Astrocyte of the spinal cord (primary cell): ENCODE data around the gene TNFAIP8L1.

Experiments used
- DNase-seq: peaks from one replicate; pipeline ENCODE4 v3.0.0; 2011; ENCODE audit warnings: low read depth, low spot score
- H3K4me3 ChIP-seq: 2 replicates; pipeline ENCODE4 v1.5.1; 2011; ENCODE audit warnings: low read depth, mild to moderate bottlenecking, low read length, moderate library complexity
- in situ Hi-C: cut with HindIII; loops from 2 replicates; pipeline ENCODE4 v1.10.0; 2017; ENCODE audit warnings: low sequenced_read_pairs
- TF ChIP-seq, protein P1 (sequence below): IDR thresholded peaks from 2 replicates; pipeline ENCODE4 v1.5.1; 2012; ENCODE audit warnings: low read depth, mild to moderate bottlenecking, low read length, inconsistent platforms

TNFAIP8L1 gene

DNA sequence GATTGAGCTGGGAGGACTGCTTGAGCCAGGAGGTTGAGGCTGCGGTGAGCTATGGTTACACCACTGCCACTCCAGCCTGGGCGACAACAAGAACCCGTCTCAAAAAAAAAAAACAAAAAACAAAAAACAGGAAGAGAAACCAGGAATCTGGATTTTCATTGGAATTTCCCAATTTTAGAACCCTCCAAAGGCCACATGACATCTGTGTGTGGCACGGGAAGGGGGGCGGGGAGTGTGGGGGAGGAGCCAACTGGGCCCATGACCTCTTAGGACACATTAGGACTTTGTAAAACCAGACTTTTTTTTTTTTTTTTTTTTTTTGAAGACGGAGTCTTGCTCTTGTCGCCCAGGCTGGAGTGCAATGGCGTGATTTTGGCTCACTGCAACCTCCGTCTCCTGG, 52.1 kb downstream of the TNFAIP8L1 start:
- TF ChIP-seq, protein P1, sequence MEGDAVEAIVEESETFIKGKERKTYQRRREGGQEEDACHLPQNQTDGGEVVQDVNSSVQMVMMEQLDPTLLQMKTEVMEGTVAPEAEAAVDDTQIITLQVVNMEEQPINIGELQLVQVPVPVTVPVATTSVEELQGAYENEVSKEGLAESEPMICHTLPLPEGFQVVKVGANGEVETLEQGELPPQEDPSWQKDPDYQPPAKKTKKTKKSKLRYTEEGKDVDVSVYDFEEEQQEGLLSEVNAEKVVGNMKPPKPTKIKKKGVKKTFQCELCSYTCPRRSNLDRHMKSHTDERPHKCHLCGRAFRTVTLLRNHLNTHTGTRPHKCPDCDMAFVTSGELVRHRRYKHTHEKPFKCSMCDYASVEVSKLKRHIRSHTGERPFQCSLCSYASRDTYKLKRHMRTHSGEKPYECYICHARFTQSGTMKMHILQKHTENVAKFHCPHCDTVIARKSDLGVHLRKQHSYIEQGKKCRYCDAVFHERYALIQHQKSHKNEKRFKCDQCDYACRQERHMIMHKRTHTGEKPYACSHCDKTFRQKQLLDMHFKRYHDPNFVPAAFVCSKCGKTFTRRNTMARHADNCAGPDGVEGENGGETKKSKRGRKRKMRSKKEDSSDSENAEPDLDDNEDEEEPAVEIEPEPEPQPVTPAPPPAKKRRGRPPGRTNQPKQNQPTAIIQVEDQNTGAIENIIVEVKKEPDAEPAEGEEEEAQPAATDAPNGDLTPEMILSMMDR, result no peak
- in situ Hi-C loops, result no loop called here
- DNase-seq, result no peak
- H3K4me3 ChIP-seq, result no peak overlapping the region

- TF ChIP-seq, protein P1, result no peak
- in situ Hi-C loops, result no loop called here
- no peak overlapping the region for H3K4me3 ChIP-seq
- DNase-seq, result no peak
Observed at GRCh38 chr19:4692251-4693077, 53.1 kb downstream of the TNFAIP8L1 start.

DNA sequence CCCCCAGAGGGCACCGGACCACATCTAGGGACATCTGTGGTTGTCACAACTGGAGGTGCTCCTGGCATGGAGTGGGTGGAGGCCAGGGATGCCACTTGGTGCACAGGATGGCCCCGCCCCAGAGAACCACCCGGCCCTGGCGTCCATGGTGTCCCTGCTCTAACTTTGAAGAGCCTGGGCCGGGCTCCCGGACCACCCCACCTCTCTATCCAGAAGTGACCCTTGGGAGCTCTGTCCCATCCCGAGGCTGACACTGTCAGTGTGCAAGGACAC, 53.7 kb downstream of the TNFAIP8L1 start:
- DNase-seq, result no peak
- TF ChIP-seq, protein P1, result no peak
- in situ Hi-C loops, result no loop called here
- no peak overlapping the region for H3K4me3 ChIP-seq

DNA sequence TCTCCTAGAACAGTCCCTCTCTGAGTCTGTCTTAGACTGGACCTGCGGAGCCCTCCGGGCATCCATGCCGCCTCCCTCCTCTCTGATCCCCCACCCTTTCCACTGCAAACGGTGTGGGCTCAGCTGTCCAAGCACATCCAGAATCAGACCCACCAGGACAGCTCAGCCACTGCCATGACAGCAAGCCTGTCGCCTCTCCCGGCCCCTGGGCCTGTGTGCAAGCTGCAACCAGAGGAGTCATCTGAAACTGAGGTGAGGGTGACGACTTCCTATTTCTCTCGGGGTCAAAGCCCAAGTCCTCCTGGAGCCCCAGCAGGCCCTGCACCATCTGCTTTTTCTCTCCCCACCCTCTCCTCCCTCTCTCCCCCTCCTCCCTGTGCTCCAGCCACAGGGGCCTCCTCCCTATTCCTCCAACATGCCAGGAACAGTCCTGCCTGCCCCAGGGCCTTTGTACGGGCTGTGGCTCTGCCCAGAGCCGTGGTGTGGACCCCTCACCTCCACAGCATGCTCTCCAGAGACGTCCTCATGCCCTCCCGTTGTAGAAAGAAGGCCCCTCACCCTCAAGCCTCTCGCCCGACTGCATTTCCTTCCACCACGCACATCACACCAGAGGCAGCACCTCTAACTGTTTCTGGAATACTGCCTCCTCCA, 54.3 kb downstream of the TNFAIP8L1 start:
- no peak overlapping the region for H3K4me3 ChIP-seq
- in situ Hi-C loops, result no loop called here
- TF ChIP-seq, protein P1, result no peak
- no peak for DNase-seq

DNA sequence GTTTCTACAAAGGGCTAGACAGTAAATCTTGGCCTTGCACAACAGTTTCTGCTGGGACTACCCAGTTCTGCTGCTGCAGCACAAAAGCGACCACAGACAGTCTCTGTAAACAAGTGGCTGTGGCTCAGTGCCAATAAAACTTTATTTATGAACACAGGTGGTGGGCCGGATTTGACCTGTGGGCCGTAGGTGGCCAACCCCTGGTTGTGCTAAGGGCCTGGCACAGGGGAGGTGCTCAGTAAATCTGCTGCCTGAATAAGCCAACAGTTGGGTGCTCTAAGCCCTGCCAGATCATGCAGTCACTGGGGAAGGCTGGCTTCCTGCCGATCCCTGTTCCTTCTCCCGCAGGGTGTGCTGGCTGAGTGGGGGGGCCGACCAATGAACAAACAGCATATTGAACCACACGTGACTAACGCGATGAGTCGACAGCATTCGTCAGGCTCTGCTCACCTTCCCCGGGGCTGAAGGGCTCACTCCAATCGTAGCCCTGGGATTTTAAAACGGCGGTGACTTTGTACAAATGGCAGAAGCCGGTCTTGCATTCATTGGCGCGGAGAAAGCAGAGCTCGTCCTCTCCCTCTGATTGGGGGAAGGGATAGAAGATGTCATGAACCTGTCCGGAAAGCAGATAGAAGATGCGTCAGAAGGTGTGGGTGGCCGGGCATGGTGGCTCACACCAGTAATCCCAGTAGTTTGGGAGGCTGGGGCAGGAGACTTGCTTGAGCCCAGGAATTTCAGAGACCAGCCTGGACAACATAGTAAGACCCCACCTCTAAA, 55.1 kb downstream of the TNFAIP8L1 start:
- DNase-seq, result peak; percentile 98
- in situ Hi-C loops, result no loop called here
- TF ChIP-seq, protein P1, result no peak
- no peak overlapping the region for H3K4me3 ChIP-seq

DNA sequence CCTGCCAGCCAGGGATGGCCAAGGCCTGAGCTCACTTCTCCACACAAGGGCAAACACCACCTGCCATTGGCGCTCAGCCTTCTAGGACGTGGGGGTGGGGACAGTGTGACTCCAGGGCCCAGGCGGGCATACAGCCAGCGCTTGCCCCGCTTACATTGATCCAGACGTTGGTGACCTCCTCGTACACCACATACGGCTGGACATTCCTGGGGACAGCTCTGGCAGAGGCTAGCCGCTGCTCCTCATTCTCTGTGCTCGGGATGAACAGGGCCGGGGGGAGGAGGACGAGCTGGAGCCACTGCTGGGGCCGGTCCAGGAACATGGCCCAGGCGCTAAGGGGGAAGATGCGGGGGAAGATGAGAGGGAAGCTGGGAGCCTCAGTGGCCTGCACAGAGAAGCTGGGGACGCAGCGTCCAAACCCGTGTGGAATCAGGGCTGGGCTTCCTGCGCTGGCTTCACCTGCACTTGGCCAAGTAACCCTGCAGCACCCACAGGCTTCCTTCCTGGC, 56.0 kb downstream of the TNFAIP8L1 start:
- DNase-seq, result no peak
- in situ Hi-C loops, result no loop called here
- H3K4me3 ChIP-seq, result no peak overlapping the region
- TF ChIP-seq, protein P1, result no peak
